HepG2 (cell line): ENCODE results near the gene HIBADH. TPM values are rescaled to one million over a fixed set of nuclear protein-coding genes. Genes with fewer than 3 reads are reported as not detected.

ENCODE experiments used
- ATAC-seq: fragments of 200-7000 bp; cut with Tn5 transposase; 3 replicates; pipeline ENCODE4 v1.9.1; 2020; ENCODE audit warnings: mild to moderate bottlenecking, moderate library complexity
- BruUV-seq: library from RNA; stranded (reverse); fragments of 400-500 nt; replicated peaks from 2 replicates; lab custom pipeline; 2021; lab: Mats Ljungman, UMichigan
- CTCF ChIA-PET: fragments of 300-600 bp; formaldehyde crosslinking; extraction: SDS; loops from one replicate; lab custom pipeline; 2021; ENCODE audit warnings: low total read pairs, inconsistent platforms, low intra/inter-chr PET ratio; lab: Yijun Ruan, JAX
- POLR2A ChIA-PET: fragments of 350-600 bp; sonication (Branson Sonifier 250); formaldehyde crosslinking; loops from one replicate; lab custom pipeline; 2020; ENCODE audit warnings: antibody characterized with exemption, inconsistent platforms; lab: Yijun Ruan, JAX
- DNase-seq: peaks from one replicate; pipeline ENCODE4 v3.0.0-alpha.2; 2015; ENCODE audit warnings: low spot score
- FAIRE-seq: peaks from 3 replicates; lab custom pipeline; 2011; peaks lifted over from hg19 to GRCh38; lab: Jason Lieb, UNC
- H2AFZ ChIP-seq: one replicate; pipeline ENCODE4 v1.6.1; 2011; ENCODE audit warnings: low read length, inconsistent platforms
- H3K27ac ChIP-seq: fragments of 300-600 bp; 3 replicates; pipeline ENCODE4 v1.8.0; 2011; ENCODE audit warnings: mixed run types, mild to moderate bottlenecking, mixed read lengths, low read length, inconsistent platforms; ENCODE audit not compliant: insufficient read depth; ENCODE audit errors: extremely low read length
- H3K27me3 ChIP-seq, 2 experiments: fragments of 200-600 bp in 1 of 2; 2 replicates in 1 of 2; 3 replicates in 1 of 2; pipeline versions ENCODE4 v1.6.0 to v1.8.0; 2011; ENCODE audit warnings: low read length in 2 of 2, mild to moderate bottlenecking in 2 of 2, moderate library complexity in 2 of 2, inconsistent platforms in 1 of 2; ENCODE audit not compliant: insufficient read depth in 2 of 2, control insufficient read depth in 1 of 2
- H3K36me3 ChIP-seq, 2 experiments: fragments of 200-600 bp in 1 of 2; replicated peaks in 1 of 2; 2 replicates in 1 of 2; 3 replicates in 1 of 2; pipeline versions ENCODE4 v1.5.1 to v1.8.0; 2011; ENCODE audit warnings: low read length in 2 of 2, inconsistent platforms in 1 of 2; ENCODE audit not compliant: insufficient read depth in 2 of 2, control insufficient read depth in 1 of 2
- H3K4me1 ChIP-seq: 2 replicates; pipeline ENCODE4 v1.5.1; 2012; ENCODE audit warnings: low read length, inconsistent platforms; ENCODE audit not compliant: insufficient read depth
- H3K4me2 ChIP-seq: 2 replicates; pipeline ENCODE4 v1.6.0; 2011; ENCODE audit warnings: low read depth, low read length, inconsistent platforms
- H3K4me3 ChIP-seq, 3 experiments: fragments of 200-600 bp in 1 of 3; sonication (generic), shearing (Covaris generic) in 1 of 3; replicated peaks in 1 of 3; 2 replicates each; pipeline ENCODE4 v1.5.1; 2011 to 2016; ENCODE audit warnings: low read length in 3 of 3, inconsistent platforms in 2 of 3, low read depth in 2 of 3, mild to moderate bottlenecking in 2 of 3, control low read depth in 1 of 3, mixed read lengths in 1 of 3; ENCODE audit not compliant: insufficient read depth in 1 of 3
- H3K79me2 ChIP-seq: one replicate; pipeline ENCODE4 v1.6.1; 2011; ENCODE audit warnings: low read length, inconsistent platforms; ENCODE audit not compliant: insufficient read depth
- H3K9ac ChIP-seq: 2 replicates; pipeline ENCODE4 v1.6.0; 2011; ENCODE audit warnings: mild to moderate bottlenecking, low read depth, low read length, inconsistent platforms; ENCODE audit not compliant: insufficient read depth
- H3K9me3 ChIP-seq: 2 replicates; pipeline ENCODE4 v1.5.1; 2012; ENCODE audit warnings: mild to moderate bottlenecking, low read length
- H4K20me1 ChIP-seq: 2 replicates; pipeline ENCODE4 v1.6.0; 2011; ENCODE audit warnings: inconsistent platforms, mild to moderate bottlenecking, low read length, moderate library complexity; ENCODE audit not compliant: insufficient read depth
- E2F2 ChIP-seq: sonication (generic); formaldehyde crosslinking; IDR thresholded peaks from 2 replicates; pipeline ENCODE4 v1.4.0; 2020; ENCODE audit warnings: missing genetic modification reagents, borderline replicate concordance
- JUNB ChIP-seq: sonication (generic); formaldehyde crosslinking; IDR thresholded peaks from 2 replicates; pipeline ENCODE4 v1.8.0; 2022; ENCODE audit warnings: missing genetic modification reagents, mild to moderate bottlenecking, borderline replicate concordance
- RCOR2 ChIP-seq: IDR thresholded peaks from 2 replicates; pipeline ENCODE4 v1.6.1; 2016; ENCODE audit warnings: missing biosample characterization, missing genetic modification reagents
- TGIF2 ChIP-seq: IDR thresholded peaks from 2 replicates; pipeline ENCODE4 v1.6.1; 2016; ENCODE audit warnings: control low read depth, missing compliant biosample characterization
- ZNF274 ChIP-seq: sonication (generic); formaldehyde crosslinking; IDR thresholded peaks from 2 replicates; pipeline ENCODE4 v1.5.1; 2020; ENCODE audit warnings: mild to moderate bottlenecking, missing genetic modification reagents
- ZNF468 ChIP-seq: sonication (generic); formaldehyde crosslinking; IDR thresholded peaks from 2 replicates; pipeline ENCODE4 v1.8.0; 2022; ENCODE audit warnings: mild to moderate bottlenecking, moderate library complexity, missing genetic modification reagents
- ZNF574 ChIP-seq: sonication (generic); formaldehyde crosslinking; IDR thresholded peaks from 2 replicates; pipeline ENCODE4 v1.4.0; 2020; ENCODE audit warnings: missing genetic modification reagents
- WGBS: methylation state at CpG from one replicate; pipeline ENCODE4 v1.1.6; 2017; ENCODE audit warnings: low lambda C conversion rate; 5-methylcytosine and 5-hydroxymethylcytosine counted together
- in situ Hi-C: cut with HindIII; loops from 2 replicates; pipeline ENCODE4 v1.10.0; 2017; ENCODE audit warnings: low pct_unique_long_range_greater_than_20kb; ENCODE audit not compliant: extremely low pct_ligation_motif_present
- intact Hi-C: fragments of 100-400 bp; cut with micrococcal nuclease; formaldehyde crosslinking; loops from one replicate; pipeline ENCODE4 v1.10.0; 2022; ENCODE audit not compliant: unreplicated experiment
- polyA plus RNA-seq, 8 experiments: library from polyadenylated mRNA; depleted of rRNA in 3 of 8; stranded (reverse) in 7 of 8; unstranded in 1 of 8; fragments of >200 nt; fragmentation: Illumina TruSeq in 4 of 8; extraction: Trizol in 4 of 8; gene quantifications; 2 replicates each; pipeline versions ENCODE4 v1.2.1 to v1.2.3, GENCODE V29; 2011 to 2016; ENCODE audit warnings: low read depth in 4 of 8, missing spikeins in 1 of 8, mixed read lengths in 1 of 8; ENCODE audit not compliant: insufficient read depth in 1 of 8
- total RNA-seq, 5 experiments: library from RNA; depleted of rRNA; stranded (reverse); fragments of >200 nt; fragmentation: Illumina TruSeq; extraction: Trizol; gene quantifications; 2 replicates each; pipeline ENCODE4 v1.2.3, GENCODE V29; 2016; ENCODE audit warnings: low read depth in 1 of 5

The HIBADH gene
- total and polyA plus RNA-seq, 2 of the 13 experiments (the other 11 are each of a cell fraction or from before 2014, with no cell fraction given), result 49.9 to 59.5 TPM

DNA sequence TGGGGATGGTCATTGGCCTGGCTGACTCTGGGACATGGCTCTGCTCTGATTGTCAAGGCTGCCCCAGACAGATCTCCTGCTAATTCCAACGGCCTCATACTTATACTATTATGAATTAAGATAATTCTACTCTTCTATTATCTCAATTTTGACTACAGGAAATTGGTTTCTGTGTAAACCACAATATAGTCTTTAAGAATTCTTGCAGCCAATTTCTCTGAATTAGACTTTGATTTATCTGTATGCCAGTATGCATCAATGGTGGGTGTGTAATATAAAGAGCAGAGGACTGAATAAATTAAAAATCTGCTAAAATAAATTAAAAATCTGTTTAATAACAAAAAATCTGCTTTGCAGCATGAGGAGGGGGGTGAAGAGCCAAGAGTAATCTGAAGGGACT, 27.0 kb downstream of the HIBADH start:
- Histone ChIP-seq H3K4me2 (no peak overlapping the region), H3K27ac (no peak overlapping the region)
- DNase-seq (no peak), FAIRE-seq (no peak), ATAC-seq (no peak)
- BruUV-seq, result no TSS peak
- 82% methylated on average over 1 of the region's 1 CpG for WGBS
- TF ChIP-seq ZNF468 (CRISPR knock-in tag) (no peak), ZNF574 (CRISPR knock-in tag) (no peak), ZNF274 (CRISPR knock-in tag) (no peak), E2F2 (CRISPR knock-in tag) (no peak), TGIF2 (CRISPR knock-in tag) (no peak), RCOR2 (no peak), JUNB (CRISPR knock-in tag) (no peak)
- TF ChIP-seq, all 625 proteins: peak for 0
- no peak overlapping the region for H2AFZ ChIP-seq
- H4K20me1 ChIP-seq, result no peaks in the 10 kb centered on the region
- H3K4me1 ChIP-seq, result peaks cover 8% of the 10 kb centered on the region
- no peak overlapping the region for H3K9ac ChIP-seq
- H3K79me2 ChIP-seq, result peaks cover 21% of the 10 kb centered on the region
- H3K4me3 ChIP-seq, result no peak overlapping the region
- intact Hi-C loops (no loop called here), in situ Hi-C loops (no loop called here)
- POLR2A ChIA-PET, result no interaction called here
- H3K27me3 ChIP-seq, result no peaks in the 10 kb centered on the region
- H3K36me3 ChIP-seq, result peaks cover 1 to 31% of the 10 kb centered on the region in 2 experiments; a peak in 4 of 5 replicates
- CTCF ChIA-PET, result no interaction called here
- H3K9me3 ChIP-seq, result no peaks in the 10 kb centered on the region
